HG03159 (cell line): ENCODE measurements around the gene RNPC3.

ENCODE experiments used
- ATAC-seq: cut with Tn5 transposase; IDR thresholded peaks from one replicate; pipeline ENCODE4 v1.9.1; 2021; ENCODE audit warnings: mild to moderate bottlenecking, moderate library complexity; ENCODE audit not compliant: unreplicated experiment

RNPC3 gene, protein sequence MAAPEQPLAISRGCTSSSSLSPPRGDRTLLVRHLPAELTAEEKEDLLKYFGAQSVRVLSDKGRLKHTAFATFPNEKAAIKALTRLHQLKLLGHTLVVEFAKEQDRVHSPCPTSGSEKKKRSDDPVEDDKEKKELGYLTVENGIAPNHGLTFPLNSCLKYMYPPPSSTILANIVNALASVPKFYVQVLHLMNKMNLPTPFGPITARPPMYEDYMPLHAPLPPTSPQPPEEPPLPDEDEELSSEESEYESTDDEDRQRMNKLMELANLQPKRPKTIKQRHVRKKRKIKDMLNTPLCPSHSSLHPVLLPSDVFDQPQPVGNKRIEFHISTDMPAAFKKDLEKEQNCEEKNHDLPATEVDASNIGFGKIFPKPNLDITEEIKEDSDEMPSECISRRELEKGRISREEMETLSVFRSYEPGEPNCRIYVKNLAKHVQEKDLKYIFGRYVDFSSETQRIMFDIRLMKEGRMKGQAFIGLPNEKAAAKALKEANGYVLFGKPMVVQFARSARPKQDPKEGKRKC

DNA sequence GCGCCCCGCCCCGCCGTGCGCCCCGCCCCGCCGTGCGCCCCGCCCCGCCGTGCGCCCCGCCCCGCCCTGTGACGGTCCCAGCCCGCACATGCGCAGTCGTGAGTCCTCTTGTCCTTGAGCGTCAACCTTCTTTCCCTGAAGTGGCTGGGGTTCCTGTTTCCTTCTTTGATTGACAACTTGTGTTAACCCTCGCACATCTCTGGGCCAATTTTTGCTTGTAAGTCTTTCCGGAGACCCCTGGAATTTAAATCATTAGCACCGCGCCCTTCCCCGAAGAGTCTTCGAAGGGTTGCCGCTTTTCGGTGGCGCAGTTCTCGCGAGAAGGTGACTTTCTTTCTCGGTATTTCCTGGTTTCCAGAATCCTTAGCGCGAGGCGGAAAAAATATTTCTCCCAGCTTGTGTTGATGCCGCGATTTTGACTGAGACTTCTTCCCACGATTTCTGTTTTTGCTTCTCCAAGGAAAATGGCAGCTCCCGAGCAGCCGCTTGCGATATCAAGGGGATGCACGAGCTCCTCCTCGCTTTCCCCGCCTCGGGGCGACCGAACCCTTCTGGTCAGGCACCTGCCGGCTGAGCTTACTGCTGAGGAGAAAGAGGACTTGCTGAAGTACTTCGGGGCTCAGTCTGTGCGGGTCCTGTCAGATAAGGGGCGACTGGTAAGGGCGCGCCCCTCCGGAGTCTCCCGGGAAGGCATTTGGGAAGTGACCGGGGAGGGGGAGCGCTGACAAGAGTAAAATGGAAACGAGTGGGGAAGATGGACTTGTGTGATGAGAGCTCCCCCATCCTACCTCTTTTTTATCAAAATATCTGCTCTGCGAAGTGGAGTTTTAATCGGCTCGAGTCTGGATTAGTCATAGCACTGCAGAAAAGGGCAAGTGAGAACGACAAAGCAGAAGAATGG, at the start of gene RNPC3:
Gene RNPC3, plus strand, starts transcription at position 93 of the 901 bp plus-strand sequence. Its CDS starts 372 bp downstream, at position 465.
- peak; percentile 71 for ATAC-seq

DNA sequence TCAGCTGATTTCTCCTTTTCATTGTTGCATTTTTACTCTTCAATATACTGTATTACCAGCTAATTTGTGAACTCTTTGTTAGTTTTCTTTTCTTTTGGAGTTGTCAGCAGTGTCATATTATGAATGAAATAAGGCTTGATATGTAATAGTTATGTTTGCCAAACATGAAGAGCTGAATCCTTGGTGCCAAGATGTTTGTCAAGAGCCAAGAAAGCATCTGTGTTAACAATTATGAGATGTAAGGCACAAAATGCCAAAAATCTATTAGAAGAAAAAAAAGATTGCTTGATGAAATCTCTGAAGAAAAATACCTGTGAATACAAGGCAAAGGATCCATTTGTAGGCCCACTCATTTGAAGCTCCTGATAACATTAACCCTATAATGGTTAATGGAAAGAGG, 48.4 kb upstream of the RNPC3 start:
- no peak for ATAC-seq

DNA sequence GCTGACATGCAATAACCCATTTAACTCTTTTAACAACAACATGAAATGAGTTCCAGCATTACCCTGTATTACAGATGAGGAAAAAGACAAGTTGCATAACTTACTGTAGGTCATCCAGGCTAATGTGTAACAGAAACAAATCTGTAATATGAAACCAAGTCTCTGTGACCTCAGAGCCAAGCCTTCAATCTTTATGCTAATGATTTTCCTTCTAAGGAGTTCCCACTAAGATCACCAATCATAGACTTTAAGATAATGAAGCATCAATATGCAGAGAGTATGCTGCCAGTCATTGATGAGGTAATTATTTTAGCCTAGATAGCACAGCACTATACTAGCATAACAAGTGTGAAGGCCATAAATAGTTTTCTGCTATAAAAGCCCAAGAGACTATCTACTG, 35.6 kb upstream of the RNPC3 start:
- ATAC-seq = no peak

DNA sequence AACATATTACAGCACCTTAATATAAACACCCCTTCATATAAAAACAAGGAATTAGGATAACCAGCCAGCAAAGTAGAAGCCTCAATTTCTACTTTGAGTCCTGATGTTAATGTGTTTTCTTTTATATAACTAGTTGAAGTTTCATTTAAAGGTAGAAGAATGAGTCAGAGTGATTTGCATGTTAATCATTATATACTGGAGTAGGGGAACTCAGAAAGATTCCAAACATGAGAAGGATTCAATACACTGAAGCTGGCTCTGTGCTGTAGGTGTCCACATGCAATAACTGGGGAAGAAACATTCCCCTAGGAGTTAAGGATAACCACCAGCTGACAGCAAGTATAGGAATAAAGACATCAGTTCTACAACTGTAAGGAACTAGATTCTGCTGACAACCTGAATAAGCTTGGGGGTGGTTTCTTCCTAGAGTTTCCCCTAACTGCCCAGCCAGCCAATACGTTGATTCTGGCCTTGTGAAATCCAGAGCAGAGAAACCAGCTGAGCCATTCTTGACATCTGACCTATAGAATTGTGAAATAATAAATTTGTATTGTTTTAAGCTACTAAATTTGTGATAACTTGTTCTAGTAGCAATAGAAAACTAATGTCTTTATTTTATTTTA, 33.4 kb upstream of the RNPC3 start:
- ATAC-seq = no peak

DNA sequence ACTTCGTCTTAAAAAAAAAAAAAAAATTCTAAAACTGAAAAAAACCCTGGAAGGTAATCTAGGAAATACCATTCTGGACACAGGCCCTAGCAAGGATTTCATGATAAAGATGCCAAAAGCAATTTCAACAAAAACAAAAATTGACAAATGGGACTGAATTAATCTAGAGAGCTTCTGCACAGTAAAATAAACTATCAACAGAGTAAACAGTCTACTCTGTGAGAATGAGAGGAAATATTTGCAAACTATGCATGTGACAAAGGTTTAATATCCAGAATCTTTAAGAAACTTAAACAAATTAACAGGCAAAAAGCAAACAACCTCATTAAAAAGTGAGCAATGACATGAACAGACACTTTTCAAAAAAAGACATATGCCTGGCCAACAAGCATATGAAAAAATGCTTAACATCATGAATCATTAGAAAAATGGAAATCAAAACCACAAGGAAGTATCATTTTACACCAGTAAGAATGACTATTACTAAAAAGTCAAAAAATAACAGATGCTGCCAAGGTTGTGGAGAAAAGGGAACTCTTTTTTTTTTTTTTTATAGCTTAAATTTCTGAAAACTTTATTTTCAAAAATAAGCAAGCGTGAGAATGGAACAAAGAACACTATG, 29.4 kb upstream of the RNPC3 start:
- ATAC-seq = no peak

DNA sequence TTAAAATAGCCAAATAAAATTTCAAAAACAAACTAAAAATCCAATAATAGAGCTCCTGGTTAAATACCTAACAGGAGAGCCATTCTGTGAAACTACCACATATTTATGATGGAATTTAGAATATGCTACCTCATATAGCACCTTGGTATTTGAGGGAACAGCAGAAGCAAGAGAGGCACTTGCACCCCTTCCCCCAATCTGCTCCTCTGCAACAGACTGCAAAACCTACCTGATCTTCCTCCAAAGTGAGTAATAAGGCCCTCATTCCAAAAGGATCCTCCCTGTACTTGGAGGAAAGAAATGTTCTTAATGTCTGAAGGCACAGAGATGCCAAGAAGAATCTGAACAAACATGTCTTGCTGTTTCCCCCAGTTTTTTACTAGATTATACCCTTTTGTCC, 28.1 kb upstream of the RNPC3 start:
- ATAC-seq = no peak

DNA sequence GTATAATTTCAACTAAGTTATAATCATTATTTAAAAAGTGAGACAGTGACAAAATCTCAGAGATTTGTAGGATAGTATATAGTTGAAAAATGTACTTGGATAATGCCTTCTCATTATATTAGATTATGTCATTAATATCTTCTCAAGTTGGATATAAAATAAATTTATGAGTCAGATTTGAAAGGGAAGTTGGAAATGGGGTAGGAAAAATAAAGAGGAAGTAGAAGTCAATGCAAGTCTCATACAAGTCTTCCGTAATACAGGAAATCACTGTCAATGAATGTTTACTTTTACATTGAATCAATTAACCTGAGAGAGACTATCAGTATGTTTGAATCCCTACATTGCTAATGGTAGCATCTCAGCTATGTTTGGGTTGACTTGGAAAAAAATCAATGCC, 16.2 kb upstream of the RNPC3 start:
- ATAC-seq = no peak

DNA sequence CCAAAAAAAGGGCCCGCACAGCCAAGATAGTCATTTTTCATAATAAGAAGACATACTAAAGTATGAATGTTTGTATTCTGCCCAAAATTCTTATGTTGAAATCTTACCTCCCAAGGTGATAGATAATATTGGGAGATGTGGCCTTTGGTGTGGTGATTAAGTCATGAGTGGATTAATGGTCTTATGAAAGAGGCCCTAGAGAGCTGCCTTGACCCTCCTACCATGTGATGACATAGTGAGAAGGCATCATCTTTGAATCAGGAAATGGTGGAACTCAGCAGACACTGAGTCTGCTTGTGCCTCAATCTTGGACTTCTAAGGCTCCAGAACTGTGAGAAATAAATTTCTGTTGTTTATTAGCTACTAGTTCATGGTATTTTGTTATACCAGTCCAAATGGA, 11.8 kb upstream of the RNPC3 start:
- no peak for ATAC-seq

DNA sequence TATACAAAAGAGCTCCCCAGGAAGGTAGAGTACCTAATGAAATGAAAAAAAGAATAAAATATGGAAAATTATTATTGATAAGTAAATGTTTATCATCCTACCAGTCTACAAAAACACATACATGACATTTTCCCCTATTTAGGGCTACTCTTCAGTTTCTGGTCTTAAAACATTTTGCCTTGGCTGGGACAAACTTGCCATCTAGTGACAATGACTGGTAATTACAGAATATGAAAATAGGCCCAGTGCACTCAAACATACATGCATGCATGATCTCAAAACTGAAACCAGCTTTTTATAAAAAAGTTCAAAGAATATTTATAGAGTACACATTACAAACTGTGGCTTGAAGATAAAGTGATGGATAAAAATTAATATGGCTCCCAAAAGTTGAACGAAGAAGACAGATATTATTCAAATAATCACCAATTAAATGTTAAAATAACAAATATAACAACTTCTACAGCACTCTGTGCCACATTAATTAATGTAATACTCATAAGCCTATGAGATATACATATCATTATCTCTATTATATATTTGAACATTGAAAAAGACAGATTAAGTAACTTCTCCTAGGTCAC, 10.5 kb upstream of the RNPC3 start:
- ATAC-seq = peak; percentile 78

DNA sequence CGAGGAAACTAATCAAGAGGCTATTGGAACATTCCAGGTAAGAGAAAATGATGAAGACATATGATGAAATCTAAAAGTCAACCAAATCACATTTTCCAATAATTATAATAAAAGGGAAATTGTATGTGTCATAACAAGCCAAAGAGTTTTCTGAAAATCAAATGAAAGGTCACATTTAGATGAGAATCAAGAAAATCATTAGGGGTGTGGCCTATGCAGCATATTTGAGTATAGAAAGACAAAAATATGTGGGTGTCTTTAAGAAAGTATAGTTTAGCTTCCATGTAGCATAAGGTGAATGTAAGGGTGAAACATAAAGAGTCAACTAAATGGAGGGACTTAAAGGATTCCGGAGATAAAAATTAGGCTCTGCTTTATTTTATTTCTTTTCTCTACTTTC, 9.2 kb upstream of the RNPC3 start:
- ATAC-seq = no peak

DNA sequence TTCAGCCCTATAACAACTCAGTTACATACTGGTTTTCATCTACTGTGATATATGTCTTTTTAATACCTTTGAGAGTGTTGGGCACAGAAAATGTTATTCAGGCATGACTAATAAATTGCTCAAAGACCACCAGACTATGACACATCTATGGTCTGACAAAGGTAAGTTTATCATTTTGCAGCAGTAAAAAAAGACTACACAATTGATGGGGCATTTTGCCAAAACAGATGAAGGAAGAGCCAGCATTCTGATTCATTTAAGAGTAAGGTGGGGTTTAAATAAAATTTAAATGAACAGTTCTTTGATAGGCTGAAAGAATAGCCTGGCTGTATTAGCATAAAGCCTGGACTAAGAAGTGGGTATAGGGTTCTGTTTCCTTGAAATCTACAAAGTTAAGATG, 8.8 kb upstream of the RNPC3 start:
- ATAC-seq = no peak

DNA sequence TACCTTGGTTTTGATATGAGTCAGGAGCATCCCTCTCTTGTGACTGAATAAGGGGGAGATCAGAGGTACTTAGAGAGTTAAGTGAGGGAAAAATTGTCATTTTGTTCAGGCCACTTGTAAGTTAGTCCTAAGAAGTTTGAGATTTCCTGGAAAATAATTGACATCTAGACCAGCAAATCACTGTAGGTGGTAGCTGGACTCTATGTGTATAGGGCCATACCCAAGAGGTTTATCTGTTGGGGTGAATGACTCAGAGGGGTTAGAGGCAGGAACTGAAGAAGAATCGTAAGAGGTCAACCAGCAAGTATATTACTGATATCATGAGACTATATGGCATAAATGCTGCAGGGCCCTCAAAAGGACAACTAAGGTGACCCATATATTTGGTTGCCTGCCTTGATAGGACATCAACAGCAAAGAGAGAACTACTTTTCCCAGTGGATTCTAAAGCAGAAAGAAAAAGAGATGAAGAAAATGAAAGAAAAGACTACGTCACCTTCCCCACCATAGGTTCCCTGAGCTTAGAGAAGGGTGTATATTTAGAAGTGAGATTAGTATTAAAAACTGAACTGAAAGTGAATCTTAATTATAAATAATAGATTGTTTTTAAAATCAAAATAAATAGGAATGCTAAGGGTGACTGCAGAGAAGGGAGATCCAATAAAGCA, 8.0 kb upstream of the RNPC3 start:
- peak; percentile 85 for ATAC-seq

DNA sequence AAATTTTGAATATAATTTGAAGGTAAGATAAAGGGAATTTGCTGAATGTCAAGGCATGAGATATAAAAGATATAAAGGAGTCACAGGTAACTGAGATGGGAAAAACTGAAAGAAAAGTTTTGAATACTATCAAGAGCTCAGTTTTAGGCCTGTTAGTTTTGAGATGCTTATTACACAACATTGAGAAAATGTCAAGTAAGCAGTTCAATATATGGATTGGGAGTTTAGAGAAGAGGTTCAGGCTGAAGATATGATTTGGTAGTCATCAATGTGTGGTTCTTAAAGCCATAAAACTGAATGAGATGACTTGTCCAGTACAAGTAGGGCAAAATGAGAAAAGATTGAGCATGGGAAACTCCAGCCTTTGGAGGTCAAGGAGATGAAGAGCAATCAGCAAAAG, 4.7 kb upstream of the RNPC3 start:
- no peak for ATAC-seq

DNA sequence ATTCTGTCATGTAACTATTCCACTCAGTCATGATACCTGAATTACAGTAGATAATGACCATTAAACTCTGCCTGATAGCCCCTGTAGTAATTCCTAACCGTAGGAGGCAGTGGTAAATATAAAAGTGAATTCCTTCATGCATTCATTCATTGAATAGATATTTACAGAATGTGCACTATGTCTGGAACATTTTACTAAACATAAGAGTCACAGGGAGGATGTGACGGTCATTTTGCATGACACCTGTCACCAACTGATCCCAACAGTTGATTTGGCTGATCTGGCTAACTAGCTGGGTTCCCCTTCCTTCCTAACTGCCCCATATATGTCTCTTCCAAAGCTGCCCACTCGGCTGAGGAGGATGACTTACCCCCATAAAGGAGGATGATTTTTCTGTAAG, 2.2 kb upstream of the RNPC3 start:
- no peak for ATAC-seq

DNA sequence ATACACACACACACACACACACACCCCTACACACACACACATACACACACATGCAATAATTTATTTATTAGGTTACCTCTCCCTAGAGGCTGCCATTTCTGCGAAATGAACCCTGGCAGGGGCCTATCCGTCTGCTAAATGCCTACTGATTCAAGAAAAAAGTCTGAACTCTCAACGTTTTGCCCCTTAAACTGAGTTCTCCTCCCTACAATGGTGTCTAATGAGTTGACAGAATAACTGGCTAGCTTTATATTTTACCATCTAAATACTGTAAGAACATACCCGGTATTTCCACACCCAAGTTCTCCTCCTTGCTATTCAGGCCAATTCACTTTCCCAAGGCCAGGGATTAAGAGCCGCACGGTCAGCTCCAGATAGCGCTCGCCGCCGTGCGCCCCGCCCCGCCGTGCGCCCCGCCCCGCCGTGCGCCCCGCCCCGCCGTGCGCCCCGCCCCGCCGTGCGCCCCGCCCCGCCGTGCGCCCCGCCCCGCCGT, 339 bp upstream of the RNPC3 start:
- peak; percentile 47 for ATAC-seq

DNA sequence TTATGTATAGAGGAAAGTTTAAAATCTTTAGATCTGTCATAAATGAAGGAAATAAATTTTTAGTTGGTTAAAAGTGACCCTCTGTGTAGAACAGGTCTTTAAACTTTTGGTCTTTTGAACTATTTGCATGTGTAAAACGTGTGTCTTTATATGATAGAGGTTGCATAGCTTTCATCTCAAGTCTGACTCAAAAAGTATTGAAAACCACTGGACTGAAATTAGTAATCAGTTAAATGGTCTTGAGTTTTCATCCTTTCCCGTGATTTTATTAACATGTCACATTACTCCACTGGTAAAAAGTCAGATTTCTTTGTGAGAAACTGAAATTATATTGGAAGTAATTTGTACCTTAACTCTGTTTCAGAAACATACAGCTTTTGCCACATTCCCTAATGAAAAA, 1.8 kb downstream of the RNPC3 start:
- ATAC-seq = no peak

DNA sequence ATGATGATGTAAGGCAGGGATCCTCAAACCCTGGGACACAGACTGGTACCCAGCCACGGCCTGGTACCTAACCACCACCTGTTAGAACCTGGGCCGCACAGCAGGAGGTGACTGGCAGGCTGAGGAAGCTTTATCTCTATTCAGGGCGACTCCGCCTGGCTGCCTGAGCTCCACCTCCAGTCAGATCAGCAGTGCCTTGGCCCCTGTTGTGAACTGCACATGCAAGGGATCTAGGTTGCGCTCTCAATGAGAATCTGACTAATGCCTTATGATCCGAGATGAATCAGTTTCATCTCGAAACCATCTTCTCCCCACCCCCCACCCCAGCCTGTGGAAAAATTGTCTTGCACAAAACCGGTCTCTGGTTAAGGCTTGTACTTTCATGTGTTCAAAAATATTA, 4.2 kb downstream of the RNPC3 start:
- ATAC-seq = no peak

DNA sequence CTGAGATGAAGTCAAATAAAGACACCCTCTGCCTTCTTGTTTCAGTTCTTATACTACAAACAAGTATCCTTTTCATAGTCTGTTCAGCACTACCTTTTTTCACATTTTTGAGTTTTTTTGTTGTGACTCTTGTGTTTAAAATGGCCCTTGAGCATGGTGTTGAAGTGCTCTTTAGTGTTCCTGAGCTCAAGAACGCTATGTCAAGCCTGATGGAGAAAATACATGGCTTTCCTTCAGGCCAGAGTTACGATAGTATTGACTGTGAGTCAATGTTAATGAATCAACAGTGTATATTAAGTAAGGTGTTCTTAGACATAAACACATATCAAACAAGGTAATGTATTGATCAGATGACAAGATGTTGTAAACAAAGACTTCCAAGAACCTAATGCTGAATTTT, 12.7 kb downstream of the RNPC3 start:
- no peak for ATAC-seq

DNA sequence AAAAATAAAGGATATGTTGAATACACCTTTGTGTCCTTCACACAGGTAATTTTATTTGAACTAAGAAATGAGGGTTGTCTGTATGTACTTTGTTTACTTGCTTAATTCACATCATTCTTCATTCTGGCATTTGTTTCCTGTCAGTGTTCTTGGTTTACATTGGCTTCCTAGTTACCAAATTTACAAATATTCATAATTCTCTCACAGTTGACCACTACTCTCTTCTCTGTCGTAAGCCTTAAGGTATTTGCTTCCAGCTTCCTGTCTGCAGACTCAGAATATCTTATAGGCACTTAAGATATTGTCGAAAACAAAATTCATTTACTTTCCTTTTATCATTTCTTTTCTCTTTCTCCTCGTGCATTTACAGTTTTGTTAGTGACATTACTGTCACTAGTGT, 15.9 kb downstream of the RNPC3 start:
- no peak for ATAC-seq

DNA sequence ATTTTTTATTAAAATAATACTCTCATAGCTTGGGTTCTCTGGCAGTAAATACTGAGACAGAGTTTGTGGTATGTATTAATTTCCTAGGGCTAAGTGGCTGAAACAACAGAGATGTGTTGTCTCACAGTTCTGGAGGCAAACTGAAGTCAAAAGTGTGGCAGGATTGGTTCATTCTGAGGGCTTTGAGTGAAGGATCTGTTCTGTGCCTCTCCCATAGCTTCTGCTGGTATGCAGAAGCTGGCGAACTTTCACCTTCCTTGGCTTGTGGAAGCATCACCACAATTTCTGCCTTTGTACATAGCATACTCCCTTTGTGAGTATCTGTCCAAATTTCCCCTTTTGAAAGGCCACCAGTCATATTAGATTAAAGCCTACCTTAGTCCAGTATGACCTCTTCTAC, 21.0 kb downstream of the RNPC3 start:
- ATAC-seq = no peak
